BE2C (cell line): ENCODE measurements around the gene FALEC.
A peak's percentile ranks its signal among the peaks of the same experiment; 100 is the strongest.

Experiments
- DNase-seq: peaks from one replicate; pipeline ENCODE4 v3.0.0-alpha.2; 2020
- H3K27me3 ChIP-seq: fragments of 250-450 bp; sonication (Bioruptor Pico); 2 replicates; pipeline ENCODE4 v1.5.1; 2020; ENCODE audit warnings: mild to moderate bottlenecking
- H3K36me3 ChIP-seq: fragments of 250-450 bp; sonication (Bioruptor Pico); 2 replicates; pipeline ENCODE4 v1.5.1; 2020; ENCODE audit warnings: mild to moderate bottlenecking
- H3K4me1 ChIP-seq: fragments of 250-450 bp; sonication (Bioruptor Pico); 2 replicates; pipeline ENCODE4 v1.5.1; 2020
- H3K4me3 ChIP-seq: 2 replicates; pipeline ENCODE4 v1.5.1; 2011; ENCODE audit warnings: low read depth, low read length
- H3K9me3 ChIP-seq: fragments of 250-450 bp; sonication (Bioruptor Pico); 2 replicates; pipeline ENCODE4 v1.5.1; 2020
- CTCF ChIP-seq: IDR thresholded peaks from 2 replicates; pipeline ENCODE4 v1.5.1; 2012; ENCODE audit warnings: mild to moderate bottlenecking, low read depth, low read length

Gene FALEC

GRCh38 chr1:150507912-150508864 is 7.4 kb upstream of the FALEC start, which contains the start of gene ECM1:
Gene ECM1, plus strand, starts transcription at chr1:150508109. Its CDS starts 101 bp downstream, at chr1:150508210.
- Histone ChIP-seq H3K4me3 (no peak within 1 kb of the TSS), H3K27me3 (no peaks in the 10 kb centered on the region), H3K9me3 (no peaks in the 10 kb centered on the region), H3K36me3 (peaks cover 22% of the 10 kb centered on the region), H3K4me1 (peaks cover 4% of the 10 kb centered on the region; the same call in 1 of the 2 replicates)
- DNase-seq, result peak; percentile 35
- no peak for TF ChIP-seq CTCF

GRCh38 chr1:150508982-150509381 is 6.6 kb upstream of the FALEC start:
- Histone ChIP-seq H3K36me3 (peaks cover 21% of the 10 kb centered on the region), H3K4me3 (no peak overlapping the region), H3K27me3 (no peaks in the 10 kb centered on the region), H3K9me3 (no peaks in the 10 kb centered on the region), H3K4me1 (peaks cover 4% of the 10 kb centered on the region; the same call in 1 of the 2 replicates)
- TF ChIP-seq CTCF, result no peak
- DNase-seq, result no peak

GRCh38 chr1:150511551-150511950 is 4.0 kb upstream of the FALEC start:
- Histone ChIP-seq H3K36me3 (0 out of 2 replicates have a peak, but pooled peaks cover 4% of the 10 kb centered on the region), H3K9me3 (no peaks in the 10 kb centered on the region), H3K4me3 (no peak overlapping the region), H3K27me3 (no peaks in the 10 kb centered on the region), H3K4me1 (peaks cover 6% of the 10 kb centered on the region; the same call in 1 of the 2 replicates)
- no peak for DNase-seq
- no peak for TF ChIP-seq CTCF

- Histone ChIP-seq H3K4me1 (peaks cover 7% of the 10 kb centered on the region; the same call in 1 of the 2 replicates), H3K4me3 (no peak overlapping the region), H3K36me3 (0 out of 2 replicates have a peak, but pooled peaks cover 4% of the 10 kb centered on the region), H3K9me3 (no peaks in the 10 kb centered on the region), H3K27me3 (no peaks in the 10 kb centered on the region)
- no peak for TF ChIP-seq CTCF
- no peak for DNase-seq
These were observed 3.4 kb upstream of the FALEC start for GRCh38 chr1:150511985-150512660.

GRCh38 chr1:150512846-150513245 is 2.7 kb upstream of the FALEC start:
- H3K27me3 ChIP-seq, result no peaks in the 10 kb centered on the region
- TF ChIP-seq CTCF, result no peak
- H3K4me1 ChIP-seq, result peaks cover 5% of the 10 kb centered on the region; the same call in 1 of the 2 replicates
- no peaks in the 10 kb centered on the region for H3K9me3 ChIP-seq
- 0 out of 2 replicates have a peak, but pooled peaks cover 2% of the 10 kb centered on the region for H3K36me3 ChIP-seq
- no peak overlapping the region for H3K4me3 ChIP-seq
- DNase-seq, result no peak
